GM20000 (cell line): ENCODE data around the gene RXRA.

Experiments
- DNase-seq: peaks from one replicate; pipeline ENCODE4 v3.0.0; 2012; ENCODE audit warnings: low spot score
- TF ChIP-seq, protein P1 (sequence below): IDR thresholded peaks from 2 replicates; pipeline ENCODE4 v1.5.1; 2012; ENCODE audit warnings: mild to moderate bottlenecking, control low read depth; ENCODE audit errors: extremely low read depth, missing control alignments

The RXRA gene

GRCh38 chr9:134449180-134449916, 123.1 kb downstream of the RXRA start:
- TF ChIP-seq, protein P1, sequence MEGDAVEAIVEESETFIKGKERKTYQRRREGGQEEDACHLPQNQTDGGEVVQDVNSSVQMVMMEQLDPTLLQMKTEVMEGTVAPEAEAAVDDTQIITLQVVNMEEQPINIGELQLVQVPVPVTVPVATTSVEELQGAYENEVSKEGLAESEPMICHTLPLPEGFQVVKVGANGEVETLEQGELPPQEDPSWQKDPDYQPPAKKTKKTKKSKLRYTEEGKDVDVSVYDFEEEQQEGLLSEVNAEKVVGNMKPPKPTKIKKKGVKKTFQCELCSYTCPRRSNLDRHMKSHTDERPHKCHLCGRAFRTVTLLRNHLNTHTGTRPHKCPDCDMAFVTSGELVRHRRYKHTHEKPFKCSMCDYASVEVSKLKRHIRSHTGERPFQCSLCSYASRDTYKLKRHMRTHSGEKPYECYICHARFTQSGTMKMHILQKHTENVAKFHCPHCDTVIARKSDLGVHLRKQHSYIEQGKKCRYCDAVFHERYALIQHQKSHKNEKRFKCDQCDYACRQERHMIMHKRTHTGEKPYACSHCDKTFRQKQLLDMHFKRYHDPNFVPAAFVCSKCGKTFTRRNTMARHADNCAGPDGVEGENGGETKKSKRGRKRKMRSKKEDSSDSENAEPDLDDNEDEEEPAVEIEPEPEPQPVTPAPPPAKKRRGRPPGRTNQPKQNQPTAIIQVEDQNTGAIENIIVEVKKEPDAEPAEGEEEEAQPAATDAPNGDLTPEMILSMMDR = peak; percentile 79
- DNase-seq = peak; percentile 93

DNA sequence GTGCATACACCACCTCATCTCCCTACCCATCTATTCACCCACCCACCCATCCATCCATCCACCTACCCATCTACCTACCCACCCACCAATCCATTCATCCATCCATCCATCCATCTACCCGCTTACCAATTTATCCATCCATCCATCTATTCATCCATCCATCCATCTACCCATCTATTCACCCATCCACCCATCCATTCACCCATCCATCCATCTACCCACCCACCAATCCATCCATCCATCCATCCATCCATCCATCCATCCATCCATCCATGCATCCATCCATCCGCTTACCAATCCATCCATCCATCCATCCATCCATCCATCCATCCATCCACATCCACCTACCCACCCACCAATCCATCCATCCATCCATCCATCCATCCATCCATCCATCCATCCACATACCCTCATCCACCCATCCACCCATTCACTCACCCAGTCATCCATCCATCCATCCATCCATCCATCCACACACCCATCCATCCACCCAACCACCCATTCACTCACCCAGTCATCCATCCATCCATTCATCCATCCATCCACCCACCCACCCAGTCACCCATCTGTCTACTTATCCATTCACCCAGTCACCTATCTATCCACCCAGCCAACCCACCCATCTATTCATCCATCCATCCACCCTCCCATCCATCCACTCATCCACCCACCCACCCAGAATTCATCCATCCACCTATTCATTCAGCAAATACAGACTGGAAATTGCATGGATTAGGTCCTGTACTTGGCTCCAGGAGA, 125.6 kb downstream of the RXRA start:
- no peak for DNase-seq
- TF ChIP-seq, protein P1 = no peak

GRCh38 chr9:134452728-134453127, 126.5 kb downstream of the RXRA start:
- DNase-seq = no peak
- TF ChIP-seq, protein P1 = no peak

- DNase-seq = no peak
- TF ChIP-seq, protein P1 = no peak
These were observed 127.7 kb downstream of the RXRA start for GRCh38 chr9:134453776-134454475.

DNA sequence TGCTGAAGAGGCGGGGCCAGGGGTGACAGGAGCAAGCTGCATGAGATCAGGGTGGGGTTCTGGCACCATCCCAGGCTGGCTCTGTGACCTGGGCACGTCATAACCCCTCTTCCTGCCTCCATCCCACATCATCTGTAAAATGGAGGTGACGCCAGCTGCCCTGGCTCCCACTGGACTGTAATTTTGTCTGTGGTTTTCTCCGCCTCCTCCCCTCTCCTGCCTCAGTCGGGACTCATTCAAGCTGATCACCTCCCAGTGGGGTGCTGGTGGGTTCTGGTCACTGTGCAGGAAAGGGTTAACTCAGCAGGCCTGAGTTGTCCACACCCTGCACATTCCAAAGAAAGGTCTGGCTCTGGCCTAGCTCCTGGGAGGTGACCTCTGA, 128.2 kb downstream of the RXRA start:
- TF ChIP-seq, protein P1 = no peak

DNA sequence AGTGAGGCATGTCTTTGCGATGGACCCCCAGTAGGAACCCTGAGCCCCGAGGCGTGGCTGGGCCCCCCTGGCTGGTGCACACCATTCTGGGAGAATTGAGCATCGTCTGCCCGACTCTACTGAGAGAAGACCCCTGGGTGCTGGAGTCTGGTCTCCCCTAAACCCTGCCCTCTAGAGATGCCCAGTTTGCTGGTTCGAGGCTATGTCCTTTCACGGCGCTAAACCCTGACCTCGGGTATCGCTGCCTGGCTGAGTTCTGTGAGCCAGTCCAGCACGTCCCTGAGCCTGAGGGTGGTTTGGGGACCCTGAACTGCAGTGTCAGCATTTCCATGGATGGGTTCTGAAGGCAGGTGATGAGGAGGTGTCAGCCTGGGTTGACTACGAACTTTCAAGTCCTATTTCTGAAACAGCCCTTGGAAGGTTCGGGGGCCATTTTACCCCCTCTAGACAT, 128.8 kb downstream of the RXRA start:
- TF ChIP-seq, protein P1 = no peak
- DNase-seq = no peak

More for the DNA sequence above, 128.2 kb downstream of the RXRA start:
- DNase-seq = no peak

DNA sequence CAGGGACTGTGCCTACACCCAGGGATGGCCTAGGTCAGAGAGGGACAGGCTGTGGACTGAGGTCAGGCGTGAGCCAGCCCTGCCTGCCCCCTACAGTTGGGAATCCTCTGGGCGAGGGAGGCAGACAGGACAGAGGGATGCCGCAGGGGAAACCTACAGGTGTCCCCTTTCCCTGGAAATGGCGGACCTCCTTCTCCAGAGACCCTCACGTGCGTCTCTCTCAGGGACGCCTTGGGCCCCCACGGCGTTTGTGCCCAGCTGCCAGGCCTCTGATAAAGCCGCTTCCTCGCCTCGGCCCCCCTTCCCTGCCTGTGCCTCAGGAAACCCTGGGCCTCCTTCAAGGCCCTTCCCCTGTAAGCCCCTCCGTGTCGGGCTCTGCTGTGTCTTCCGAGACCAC, 129.3 kb downstream of the RXRA start:
- TF ChIP-seq, protein P1 = no peak
- no peak for DNase-seq
